ENCODE data around the gene UTP14A.
A peak's percentile ranks its signal among the peaks of the same experiment; 100 is the strongest.

The UTP14A gene

DNA sequence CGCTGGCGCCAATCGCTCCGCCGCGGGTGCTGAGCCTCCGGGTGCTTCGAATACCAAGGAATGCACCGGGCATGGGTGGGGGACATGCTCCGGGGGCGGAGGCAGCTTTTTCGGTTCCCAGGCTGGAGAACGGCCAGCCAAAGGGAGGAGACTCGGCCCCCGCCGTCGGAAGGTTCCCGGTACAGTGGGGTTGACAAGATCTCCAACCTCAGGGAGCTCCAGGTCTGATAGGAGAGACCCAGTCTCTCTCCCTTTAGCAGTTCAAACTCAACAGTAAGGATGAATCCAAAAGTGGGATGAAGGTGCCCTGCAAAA lies 47.3 kb downstream of the UTP14A start:
- no peak for DNase-seq

DNA sequence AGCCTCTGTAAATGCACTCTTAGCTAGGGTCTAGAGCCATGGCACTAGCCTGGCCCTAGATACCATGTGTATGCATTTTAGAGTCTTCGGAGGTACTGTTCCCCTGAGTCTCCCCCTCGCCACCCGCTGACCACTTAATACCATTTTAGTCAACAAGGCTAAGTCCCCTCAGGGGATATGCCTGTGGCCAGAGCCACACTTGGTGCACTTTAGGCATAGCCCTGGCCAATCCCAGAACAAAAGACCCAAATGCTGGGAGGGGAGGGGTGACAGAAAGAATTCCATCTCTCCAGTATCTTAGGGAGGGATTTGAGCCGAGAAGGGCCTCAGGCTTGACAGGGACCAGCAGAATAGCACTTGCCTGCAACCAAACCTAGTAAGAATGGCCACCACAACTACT lies 47.9 kb downstream of the UTP14A start:
- no peak for DNase-seq

DNA sequence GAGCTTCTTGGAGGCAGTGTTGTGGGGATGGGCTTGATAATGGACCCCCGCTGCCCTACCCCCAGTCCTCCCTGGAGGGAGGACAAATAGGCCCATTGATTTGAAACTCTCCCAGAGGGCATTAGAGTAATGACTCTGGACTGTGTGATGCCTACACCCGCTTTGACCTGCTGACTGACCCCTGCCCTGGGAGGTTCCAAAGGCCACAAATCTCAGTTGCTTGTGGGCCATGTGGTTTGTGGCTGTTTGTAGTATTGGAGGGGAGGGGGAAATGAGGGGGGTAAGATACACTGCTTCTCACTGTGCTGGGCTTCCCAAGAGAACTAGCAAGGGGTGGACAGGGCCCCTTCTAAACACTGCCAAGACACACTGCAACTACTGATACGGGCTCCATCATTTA lies 48.8 kb downstream of the UTP14A start:
- no peak for DNase-seq

DNA sequence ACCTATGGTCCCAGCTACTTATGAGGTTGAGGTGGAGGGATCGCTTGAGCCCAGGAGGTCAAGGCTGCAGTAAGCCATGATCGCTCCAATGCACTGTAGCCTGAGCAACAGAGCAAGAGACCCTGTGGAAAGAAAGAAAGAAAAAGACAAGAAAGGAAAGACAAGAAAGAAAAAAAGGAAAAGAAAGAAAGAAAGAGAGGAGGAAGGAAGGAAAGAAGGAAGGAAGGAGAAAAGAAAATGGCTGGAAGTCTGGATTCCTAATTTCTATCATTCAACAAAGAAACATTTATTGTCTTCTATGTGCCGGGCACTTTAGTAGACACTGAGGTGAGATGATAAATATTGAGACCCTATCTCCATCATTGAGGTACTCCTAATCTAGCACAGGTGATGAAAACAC lies 49.7 kb downstream of the UTP14A start:
- no peak for DNase-seq

DNA sequence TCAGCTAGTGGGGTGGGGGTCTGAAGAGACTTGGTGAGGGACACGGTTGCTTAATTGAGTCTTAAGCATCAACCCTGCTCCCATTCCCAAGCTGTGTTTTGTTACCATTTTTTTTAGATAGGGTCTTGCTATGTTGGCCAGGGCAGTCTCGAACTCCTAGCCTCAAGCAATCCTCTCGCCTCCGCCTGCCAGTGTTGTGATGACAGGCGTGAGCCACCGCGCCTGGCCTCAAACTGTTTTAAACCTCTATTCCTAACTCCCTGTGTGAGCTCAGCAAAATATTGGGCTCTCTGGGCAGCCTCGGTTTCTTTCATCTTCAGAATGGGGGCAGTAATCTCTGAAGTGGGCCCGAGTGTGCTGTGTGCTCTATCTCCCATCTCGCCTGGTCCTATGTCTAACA lies 50.2 kb downstream of the UTP14A start:
- DNase-seq, result no peak

DNA sequence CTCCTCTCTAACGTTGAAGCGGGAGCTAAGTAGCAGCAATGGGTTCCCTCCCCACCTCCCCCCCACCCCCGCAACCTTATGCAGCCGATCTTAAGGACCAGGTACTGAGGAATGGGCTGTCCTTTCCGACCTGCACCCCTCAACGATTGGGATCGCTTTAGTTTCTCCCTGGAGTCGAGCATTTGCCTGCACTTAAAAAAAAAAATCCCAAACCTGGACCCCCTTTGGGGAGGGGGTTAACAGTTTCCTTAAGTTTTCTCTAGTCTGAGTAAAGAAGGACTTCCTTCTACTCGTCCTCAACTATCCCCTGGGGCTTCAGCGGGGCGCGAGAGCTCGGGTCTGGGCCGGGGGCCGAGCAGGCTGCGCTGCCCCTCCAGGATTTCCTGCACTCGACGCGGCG lies 50.8 kb downstream of the UTP14A start:
- DNase-seq, result no peak

DNA sequence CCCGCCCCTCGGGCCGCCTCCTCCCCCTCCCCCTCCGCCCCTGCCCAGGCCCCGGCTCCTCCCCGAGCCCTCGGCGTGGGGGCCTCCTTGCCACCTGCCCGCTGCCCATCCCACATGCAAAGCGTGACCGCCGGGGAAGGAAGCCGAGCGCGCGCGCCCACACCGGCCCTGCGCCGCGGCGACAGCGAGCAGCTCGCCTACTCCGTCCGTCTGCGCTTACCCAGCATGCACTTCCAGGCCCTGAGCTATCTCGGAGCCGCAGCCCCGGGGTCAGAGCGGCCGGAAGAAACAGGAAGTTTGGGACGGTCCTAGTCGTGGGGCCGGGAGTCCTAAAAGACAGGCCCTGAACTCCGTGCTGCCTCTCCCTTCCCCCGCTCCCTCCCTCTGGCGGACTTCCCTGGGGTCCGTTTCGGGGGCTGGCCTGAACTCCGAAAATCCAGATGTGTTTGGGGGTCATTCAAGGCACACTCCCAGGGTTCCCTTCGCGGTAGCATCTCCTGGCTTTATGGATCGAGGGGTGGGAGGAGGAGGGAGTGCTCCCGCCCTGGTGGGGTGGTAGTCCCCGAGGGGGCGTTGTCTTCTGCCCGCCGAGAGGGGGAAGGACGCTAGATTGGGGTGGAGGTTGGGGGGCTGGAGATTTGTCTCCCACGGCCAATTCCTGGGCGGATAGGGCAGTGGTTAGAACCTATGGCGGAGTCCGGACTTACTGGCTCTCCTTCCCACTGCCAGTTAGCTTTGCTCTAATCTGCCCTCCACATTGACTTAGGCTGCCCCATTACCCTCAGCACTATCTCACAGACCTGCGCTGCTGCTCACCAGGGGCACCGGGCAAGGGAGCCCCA lies 51.5 kb downstream of the UTP14A start:
- DNase-seq, result peak in 2 of 4 experiments; percentile 5 to 6

DNA sequence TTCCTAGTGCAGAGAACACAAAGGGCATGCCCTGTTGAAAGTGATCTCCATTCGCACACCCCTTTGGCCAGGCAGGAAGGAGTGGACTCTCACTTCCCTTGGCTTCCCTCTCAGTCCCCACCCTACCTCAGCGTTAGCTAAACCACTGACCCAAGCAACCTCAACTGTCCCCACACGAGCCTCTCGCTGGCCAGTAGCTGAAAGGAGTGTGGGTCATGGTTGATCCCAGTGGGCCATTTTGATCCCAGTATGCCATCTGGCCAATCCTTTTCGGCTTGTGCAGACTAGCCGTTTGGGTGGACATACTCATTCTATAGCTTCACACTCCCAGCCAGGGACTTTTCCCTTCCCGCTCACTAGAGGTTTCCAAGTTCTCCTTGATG lies 52.1 kb downstream of the UTP14A start:
- no peak for DNase-seq

DNA sequence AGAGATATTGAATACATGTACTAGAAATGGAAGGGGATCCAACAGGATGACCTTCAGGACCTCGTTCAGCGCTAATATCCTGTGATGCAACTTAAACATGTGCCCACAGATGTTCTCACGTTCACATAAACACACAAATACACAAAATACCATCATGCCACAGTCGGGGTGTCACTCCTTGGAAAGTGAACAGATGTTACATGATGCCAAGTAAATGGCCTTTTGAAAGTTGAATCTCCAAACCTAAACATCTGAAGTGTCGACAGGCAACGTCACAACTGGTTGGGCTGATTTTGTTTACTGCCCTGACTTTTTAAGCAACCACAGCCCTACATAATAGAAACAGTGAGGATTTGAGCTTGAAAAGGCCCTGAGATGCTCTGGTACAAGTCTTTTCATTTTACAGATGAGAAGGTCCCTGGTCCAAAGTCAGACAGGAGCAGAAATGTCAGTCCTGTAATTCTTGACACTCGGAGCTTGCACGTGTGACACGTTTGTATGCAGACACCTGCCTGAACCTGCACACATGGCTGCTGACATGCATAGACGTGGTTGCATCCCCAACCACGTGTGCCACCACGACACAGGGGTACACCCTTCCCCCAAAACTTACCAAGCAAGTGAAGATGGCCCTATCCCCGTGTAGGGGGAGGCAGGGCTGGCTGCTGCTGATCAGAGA lies 53.0 kb downstream of the UTP14A start:
- no peak for DNase-seq

DNA sequence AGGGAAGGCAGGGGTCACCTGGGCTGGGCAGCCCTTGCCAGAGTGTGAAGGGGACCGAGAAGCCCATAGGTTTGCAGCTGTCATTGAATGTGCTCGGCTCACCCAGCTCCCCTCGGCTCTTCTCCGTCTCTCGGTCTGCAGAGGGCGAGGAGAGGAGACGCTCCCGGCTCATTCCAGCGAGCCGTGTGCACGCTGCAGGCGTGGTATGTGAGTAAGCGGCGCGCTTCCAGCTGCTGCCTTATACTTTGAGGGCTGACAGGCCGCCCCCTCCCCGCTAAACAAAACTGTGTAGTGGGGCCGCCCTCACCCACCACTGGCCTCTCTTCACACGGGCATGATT lies 53.5 kb downstream of the UTP14A start:
- DNase-seq, result no peak

DNA sequence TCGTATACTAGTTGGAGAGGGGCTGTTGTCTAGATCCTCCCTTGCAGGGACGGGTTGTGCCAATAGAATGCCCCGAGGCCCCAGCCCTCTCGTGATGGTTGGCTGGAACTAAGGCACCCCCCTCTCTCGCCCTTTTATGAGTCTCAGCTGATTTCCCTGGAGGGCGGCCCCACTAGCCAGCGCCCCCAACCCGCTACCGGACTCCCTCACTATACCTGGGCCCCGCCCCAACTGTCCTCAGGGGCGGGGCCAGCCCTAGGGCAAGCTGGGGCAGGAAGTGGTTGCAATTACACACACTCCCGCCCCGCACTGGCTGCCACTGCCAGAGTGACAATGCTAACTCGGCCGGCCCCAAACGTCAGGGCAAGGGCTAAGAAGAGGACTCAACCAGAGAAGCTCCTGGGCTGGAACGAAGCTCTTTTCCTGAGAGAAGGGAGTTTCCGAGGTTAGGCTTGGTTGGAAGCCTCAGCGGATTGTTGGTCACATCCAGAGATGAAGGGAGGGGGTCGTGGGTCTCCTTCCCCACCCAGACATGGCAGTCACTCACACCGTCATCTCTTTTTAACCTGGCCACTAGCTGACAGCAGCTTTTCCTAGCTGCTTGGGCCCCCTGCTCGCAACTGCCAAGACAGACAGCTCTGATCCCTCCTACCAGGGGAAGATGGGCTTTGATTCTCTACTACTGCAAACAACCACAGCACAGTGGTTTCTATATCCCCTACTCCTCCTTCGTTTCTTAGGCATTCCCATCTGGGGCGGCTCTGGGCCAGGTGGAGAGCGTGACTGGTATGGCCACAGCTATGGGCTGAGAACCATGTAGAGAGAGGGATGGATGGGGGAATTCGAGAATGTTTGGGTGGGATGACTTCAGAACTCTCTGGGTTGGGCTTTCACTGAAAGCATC lies 55.5 kb downstream of the UTP14A start:
- DNase-seq, result peak; percentile 17 to 52 (median 32)

DNA sequence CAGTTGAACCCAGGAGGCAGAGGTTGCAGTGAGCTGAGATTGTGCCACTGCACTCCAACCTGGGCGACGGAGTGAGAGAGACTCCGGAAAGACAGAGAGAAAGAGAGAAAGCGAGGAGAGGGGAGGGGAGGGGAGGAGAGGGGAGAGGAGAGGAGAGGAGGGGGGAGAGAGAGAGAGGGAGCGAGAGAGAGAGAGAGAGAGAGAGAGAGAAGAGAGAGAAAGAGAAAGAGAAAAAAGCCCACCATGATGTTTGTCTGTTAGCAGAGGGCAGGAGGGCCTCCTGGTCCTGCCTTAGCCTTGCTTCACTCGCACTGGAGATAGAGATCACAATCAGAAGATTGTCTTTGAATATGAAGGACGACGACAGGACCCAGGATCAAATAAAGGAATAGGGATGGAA lies 57.8 kb downstream of the UTP14A start:
- no peak for DNase-seq

DNA sequence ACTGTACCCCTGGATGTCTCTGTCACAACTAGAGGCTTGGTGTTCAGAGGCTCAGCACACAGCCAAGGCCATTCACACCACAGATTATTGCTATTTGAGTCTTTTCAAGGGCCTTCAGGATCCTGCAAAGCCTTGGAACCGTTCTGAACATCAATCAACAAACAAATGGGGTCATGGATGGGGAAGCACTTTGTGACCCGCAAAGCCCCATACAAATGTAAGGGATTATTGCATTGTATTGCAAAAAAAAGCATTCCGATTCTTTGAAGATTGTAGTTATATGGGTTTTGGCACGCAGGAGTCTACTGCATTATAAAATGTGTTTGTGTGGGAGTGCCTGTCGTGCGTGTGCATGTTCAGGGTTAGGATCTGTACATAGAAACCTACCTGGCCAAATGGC lies 59.2 kb downstream of the UTP14A start:
- DNase-seq, result no peak

DNA sequence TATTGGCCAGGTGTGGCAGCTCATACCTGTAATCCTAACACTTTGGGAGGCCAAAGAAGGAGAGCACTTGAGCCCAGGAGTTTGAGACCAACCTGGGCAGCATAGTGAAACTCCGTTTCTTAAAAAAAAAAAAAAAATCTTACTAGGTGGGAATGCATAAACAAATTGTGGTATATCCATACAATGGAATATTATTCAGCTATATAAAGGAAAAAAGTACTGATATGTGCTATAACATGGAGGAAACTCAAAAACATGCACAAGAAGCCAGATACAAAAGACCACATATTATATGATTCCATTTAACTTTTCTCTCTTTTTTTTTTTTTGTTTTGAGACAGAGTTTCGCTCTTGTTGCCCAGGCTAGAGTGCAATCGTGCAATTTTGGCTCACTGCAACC lies 63.0 kb downstream of the UTP14A start:
- no peak for DNase-seq

DNA sequence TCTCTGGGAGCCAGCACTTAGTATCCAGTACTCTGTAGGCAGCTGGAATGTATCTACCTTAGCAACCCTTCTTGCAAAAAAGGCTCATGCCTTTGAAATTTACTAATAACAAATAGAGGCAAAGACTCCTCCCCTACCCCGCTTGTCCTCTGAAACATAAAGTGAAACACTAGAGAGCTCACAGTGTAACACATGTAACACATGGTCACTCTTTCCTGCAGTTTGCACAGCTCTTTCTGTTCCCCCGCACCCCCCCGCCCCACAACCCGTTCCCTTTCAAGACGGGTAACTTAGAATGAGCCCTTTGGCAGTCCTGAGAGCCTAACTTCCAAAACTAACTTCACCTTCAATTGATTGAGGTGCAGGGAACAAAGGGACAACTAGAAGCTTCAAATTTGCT lies 70.5 kb downstream of the UTP14A start:
- no peak for DNase-seq
